Measurements from ENCODE around the gene EIF2AK2.
A peak's percentile ranks its signal among the peaks of the same experiment; 100 is the strongest.

Gene EIF2AK2

GRCh38 chr2:37098416-37099118 is 58.2 kb downstream of the EIF2AK2 start:
- Histone ChIP-seq H3K27ac (ENCODE audit: low read length) (no peak overlapping the region), H2AFZ (ENCODE audit: low read depth, low read length) (no peak overlapping the region), H3K4me3 (ENCODE audit: low read length) (no peak overlapping the region), H4K20me1 (ENCODE audit: insufficient read depth, low read length) (no peaks in the 10 kb centered on the region), H3K79me2 (ENCODE audit: low read length) (no peaks in the 10 kb centered on the region), H3K4me2 (ENCODE audit: low read length) (peak overlapping the region; percentile 11; the same call in 1 of the 2 replicates), H3K9me3 (ENCODE audit: insufficient read depth, low read length) (no peaks in the 10 kb centered on the region), H3K4me1 (ENCODE audit: low read length) (peaks cover 25% of the 10 kb centered on the region), H3K9ac (ENCODE audit: low read length) (no peak overlapping the region), H3K36me3 (replicated peaks; ENCODE audit: low read depth, low read length) (peaks cover 42% of the 10 kb centered on the region), H3K27me3 (ENCODE audit: low read depth, low read length) (no peaks in the 10 kb centered on the region)
- TF ChIP-seq CTCF (IDR thresholded peaks at IDR 0.05; ENCODE audit: low read depth, low read length), result no peak
- TF ChIP-seq EZH2phosphoT487 (IDR thresholded peaks at IDR 0.05; ENCODE audit: low read depth), result no peak

- TF ChIP-seq EZH2phosphoT487 (IDR thresholded peaks at IDR 0.05; ENCODE audit: low read depth) (no peak), CTCF (IDR thresholded peaks at IDR 0.05; ENCODE audit: low read depth, low read length) (no peak)
- Histone ChIP-seq H3K9ac (ENCODE audit: low read length) (no peak overlapping the region), H3K4me2 (ENCODE audit: low read length) (peak overlapping the region; percentile 34), H3K4me1 (ENCODE audit: low read length) (peaks cover 36% of the 10 kb centered on the region), H3K9me3 (ENCODE audit: insufficient read depth, low read length) (no peaks in the 10 kb centered on the region), H4K20me1 (ENCODE audit: insufficient read depth, low read length) (no peaks in the 10 kb centered on the region), H3K27ac (ENCODE audit: low read length) (no peak overlapping the region), H3K36me3 (replicated peaks; ENCODE audit: low read depth, low read length) (peaks cover 52% of the 10 kb centered on the region), H3K27me3 (ENCODE audit: low read depth, low read length) (no peaks in the 10 kb centered on the region), H2AFZ (ENCODE audit: low read depth, low read length) (no peak overlapping the region), H3K79me2 (ENCODE audit: low read length) (no peaks in the 10 kb centered on the region), H3K4me3 (ENCODE audit: low read length) (no peak overlapping the region)
These were observed 60.2 kb downstream of the EIF2AK2 start for GRCh38 chr2:37096568-37096967.

- H3K4me1 ChIP-seq (ENCODE audit: low read length), result peaks cover 47% of the 10 kb centered on the region
- H3K79me2 ChIP-seq (ENCODE audit: low read length), result no peaks in the 10 kb centered on the region
- no peaks in the 10 kb centered on the region for H3K27me3 ChIP-seq (ENCODE audit: low read depth, low read length)
- no peaks in the 10 kb centered on the region for H3K9me3 ChIP-seq (ENCODE audit: insufficient read depth, low read length)
- H3K27ac ChIP-seq (ENCODE audit: low read length), result peak overlapping the region; percentile 86
- H2AFZ ChIP-seq (ENCODE audit: low read depth, low read length), result no peak overlapping the region
- TF ChIP-seq CTCF (IDR thresholded peaks at IDR 0.05; ENCODE audit: low read depth, low read length) (no peak), EZH2phosphoT487 (IDR thresholded peaks at IDR 0.05; ENCODE audit: low read depth) (no peak)
- peak overlapping the region; percentile 70 for H3K4me3 ChIP-seq (ENCODE audit: low read length)
- no peaks in the 10 kb centered on the region for H4K20me1 ChIP-seq (ENCODE audit: insufficient read depth, low read length)
- H3K9ac ChIP-seq (ENCODE audit: low read length), result peak overlapping the region; percentile 48
- H3K36me3 ChIP-seq (replicated peaks; ENCODE audit: low read depth, low read length), result peaks cover 33% of the 10 kb centered on the region
- peak overlapping the region; percentile 92 for H3K4me2 ChIP-seq (ENCODE audit: low read length)
These were observed 64.9 kb downstream of the EIF2AK2 start for GRCh38 chr2:37091873-37092272.

GRCh38 chr2:37090019-37090477 is 66.7 kb downstream of the EIF2AK2 start:
- Histone ChIP-seq H3K4me1 (ENCODE audit: low read length) (peaks cover 42% of the 10 kb centered on the region), H3K27me3 (ENCODE audit: low read depth, low read length) (no peaks in the 10 kb centered on the region), H3K36me3 (replicated peaks; ENCODE audit: low read depth, low read length) (peaks cover 25% of the 10 kb centered on the region), H3K9me3 (ENCODE audit: insufficient read depth, low read length) (no peaks in the 10 kb centered on the region), H3K79me2 (ENCODE audit: low read length) (peaks cover 8% of the 10 kb centered on the region; the same call in 1 of the 2 replicates), H2AFZ (ENCODE audit: low read depth, low read length) (no peak overlapping the region), H3K4me2 (ENCODE audit: low read length) (peak overlapping the region; percentile 60), H3K27ac (ENCODE audit: low read length) (peak overlapping the region; percentile 86), H3K9ac (ENCODE audit: low read length) (peak overlapping the region; percentile 35; the same call in 1 of the 2 replicates), H4K20me1 (ENCODE audit: insufficient read depth, low read length) (no peaks in the 10 kb centered on the region), H3K4me3 (ENCODE audit: low read length) (peak overlapping the region; percentile 29; the same call in 1 of the 2 replicates)
- TF ChIP-seq EZH2phosphoT487 (IDR thresholded peaks at IDR 0.05; ENCODE audit: low read depth) (no peak), CTCF (IDR thresholded peaks at IDR 0.05; ENCODE audit: low read depth, low read length) (no peak)

All from OCI-LY3 (cell line).